GM12878 (cell line): Measurements from ENCODE around the gene ST6GALNAC3. TPM values are rescaled to one million over a fixed set of nuclear protein-coding genes. Genes with fewer than 3 reads are reported as not detected.

Experiments
- ATAC-seq: fragments of 200-7000 bp; cut with Tn5 transposase; 3 replicates; pipeline ENCODE4 v1.9.1; 2020; ENCODE audit warnings: mild to moderate bottlenecking, moderate library complexity
- BruUV-seq: library from RNA; stranded (reverse); fragments of 400-500 nt; replicated peaks from 2 replicates; lab custom pipeline; 2021; lab: Mats Ljungman, UMichigan
- CTCF ChIA-PET: fragments of 300-600 bp; sonication (Branson Sonifier 250); formaldehyde crosslinking; extraction: SDS; loops from one replicate; lab custom pipeline; 2021; ENCODE audit warnings: inconsistent platforms; lab: Yijun Ruan, JAX
- POLR2A ChIA-PET: fragments of 350-600 bp; formaldehyde crosslinking; extraction: SDS; loops from one replicate; lab custom pipeline; 2021; ENCODE audit warnings: inconsistent platforms; lab: Charles Lee
- RAD21 ChIA-PET: fragments of 300-600 bp; sonication (Branson Sonifier 250); formaldehyde crosslinking; loops from one replicate; lab custom pipeline; 2023; ENCODE audit warnings: antibody characterized with exemption; ENCODE audit not compliant: unreplicated experiment; lab: Charles Lee
- SMC1A ChIA-PET: fragments of 300-600 bp; sonication (Branson Sonifier 250); formaldehyde crosslinking; loops from one replicate; lab custom pipeline; 2023; ENCODE audit not compliant: unreplicated experiment, uncharacterized antibody; lab: Charles Lee
- DNase-seq: peaks from one replicate; pipeline ENCODE4 v3.0.0-alpha.2; 2011; ENCODE audit warnings: low read depth, low spot score
- FAIRE-seq: peaks from 3 replicates; lab custom pipeline; 2011; peaks lifted over from hg19 to GRCh38; lab: Jason Lieb, UNC
- H2AFZ ChIP-seq: 2 replicates; pipeline ENCODE4 v1.6.0; 2011; ENCODE audit warnings: low read depth, low read length, control low read depth; ENCODE audit not compliant: control insufficient read depth
- H3K27ac ChIP-seq: 2 replicates; pipeline ENCODE4 v1.5.1; 2011; ENCODE audit warnings: control low read depth; ENCODE audit not compliant: control insufficient read depth, insufficient read depth
- H3K27me3 ChIP-seq, 2 experiments: replicated peaks in 1 of 2; 2 replicates each; pipeline versions ENCODE4 v1.6.0 to v1.6.1; 2011; ENCODE audit warnings: low read length in 1 of 2; ENCODE audit not compliant: control insufficient read depth in 2 of 2, insufficient read depth in 2 of 2
- H3K36me3 ChIP-seq, 2 experiments: 2 replicates each; pipeline ENCODE4 v1.5.1; 2011; ENCODE audit warnings: low read length in 1 of 2; ENCODE audit not compliant: control insufficient read depth in 2 of 2, insufficient read depth in 2 of 2
- H3K4me1 ChIP-seq: 2 replicates; pipeline ENCODE4 v1.6.1; 2011; ENCODE audit warnings: mild to moderate bottlenecking, low read length, moderate library complexity, mixed read lengths; ENCODE audit not compliant: control insufficient read depth, insufficient read depth
- H3K4me2 ChIP-seq: 2 replicates; pipeline ENCODE4 v1.6.0; 2011; ENCODE audit warnings: control low read depth; ENCODE audit not compliant: control insufficient read depth, insufficient read depth
- H3K4me3 ChIP-seq: fragments of 200-600 bp; sonication (generic); 2 replicates; pipeline ENCODE4 v1.5.1; 2016
- H3K79me2 ChIP-seq: 2 replicates; pipeline ENCODE4 v1.6.0; 2011; ENCODE audit warnings: low read length; ENCODE audit not compliant: control insufficient read depth, insufficient read depth
- H3K9ac ChIP-seq: 2 replicates; pipeline ENCODE4 v1.8.0; 2011; ENCODE audit warnings: low read length, control low read depth, mixed read lengths; ENCODE audit not compliant: control insufficient read depth, insufficient read depth
- H3K9me3 ChIP-seq: replicated peaks from 3 replicates; pipeline ENCODE4 v1.5.1; 2011; ENCODE audit warnings: mild to moderate bottlenecking, low read length; ENCODE audit not compliant: control insufficient read depth, insufficient read depth
- H4K20me1 ChIP-seq: 2 replicates; pipeline ENCODE4 v1.6.0; 2011; ENCODE audit not compliant: control insufficient read depth, insufficient read depth
- CREM ChIP-seq: IDR thresholded peaks from 2 replicates; pipeline ENCODE4 v1.6.1; 2014; ENCODE audit warnings: antibody characterized with exemption, low read depth
- FOXK2 ChIP-seq: fragments of 450-650 bp; IDR thresholded peaks from 2 replicates; pipeline ENCODE4 v1.6.1; 2017; ENCODE audit warnings: mild to moderate bottlenecking, moderate library complexity
- MXI1 ChIP-seq: fragments of 150-350 bp; IDR thresholded peaks from 2 replicates; pipeline ENCODE4 v1.6.1; 2011; ENCODE audit warnings: low read depth, mild to moderate bottlenecking, inconsistent platforms, low read length, improper control_type of control experiment
- NFIC ChIP-seq: IDR thresholded peaks from 2 replicates; pipeline ENCODE4 v1.6.1; 2012; ENCODE audit warnings: low read depth, mild to moderate bottlenecking, inconsistent platforms, low read length, moderate library complexity
- PAX5 ChIP-seq: IDR thresholded peaks from 2 replicates; pipeline ENCODE4 v1.6.1; 2011; ENCODE audit warnings: low read depth, low read length, borderline replicate concordance
- SMC3 ChIP-seq: IDR thresholded peaks from 2 replicates; pipeline ENCODE4 v1.6.1; 2011; ENCODE audit warnings: low read length, improper control_type of control experiment, borderline replicate concordance
- SPI1 ChIP-seq: IDR thresholded peaks from 2 replicates; pipeline ENCODE4 v1.6.1; 2011; ENCODE audit warnings: low read depth, mild to moderate bottlenecking, low read length, moderate library complexity, borderline replicate concordance; ENCODE audit not compliant: insufficient read depth
- SREBF2 ChIP-seq: IDR thresholded peaks from 2 replicates; pipeline ENCODE4 v1.6.1; 2012; ENCODE audit warnings: mild to moderate bottlenecking, low read length
- STAT1 ChIP-seq: fragments of 450-650 bp; conservative IDR thresholded peaks from 2 replicates; pipeline ENCODE4 v1.6.1; 2014; ENCODE audit warnings: antibody characterized with exemption, mild to moderate bottlenecking
- SUPT20H ChIP-seq: IDR thresholded peaks from 2 replicates; pipeline ENCODE4 v1.6.1; 2011; ENCODE audit warnings: low read depth, mild to moderate bottlenecking, low read length, moderate library complexity, borderline replicate concordance; ENCODE audit not compliant: control insufficient read depth
- ZNF274 ChIP-seq: IDR thresholded peaks from one replicate; pipeline ENCODE4 v1.8.0; 2011; ENCODE audit not compliant: insufficient read length, insufficient read depth
- WGBS: methylation state at CpG from one replicate; pipeline ENCODE4 v1.1.6; 2016; ENCODE audit warnings: low lambda C conversion rate; ENCODE audit not compliant: insufficient replicate concordance, insufficient coverage; ENCODE audit errors: missing lambda C conversion rate; 5-methylcytosine and 5-hydroxymethylcytosine counted together
- in situ Hi-C: fragments of 300-500 bp; cut with MboI; formaldehyde crosslinking; loops from 9 replicates; pipeline ENCODE4 v1.14.3; 2018; ENCODE audit warnings: mixed read lengths
- intact Hi-C: fragments of 100-400 bp; cut with micrococcal nuclease; formaldehyde crosslinking; loops from one replicate; pipeline ENCODE4 v1.14.2; 2022; ENCODE audit not compliant: unreplicated experiment
- polyA plus RNA-seq, 11 experiments: library from polyadenylated mRNA; depleted of rRNA in 4 of 11; unstranded in 6 of 11; stranded (reverse) in 5 of 11; fragments of >200 nt; fragmentation: Nextera tagmentation in 4 of 11; fragmentation: Illumina TruSeq in 1 of 11; extraction: Ambion mirVana in 4 of 11; extraction: Trizol in 1 of 11; gene quantifications; 1 replicate in 1 of 11; 2 replicates in 10 of 11; pipeline versions ENCODE4 v1.2.1 to v1.2.3, GENCODE V29; 2011 to 2016; ENCODE audit warnings: inconsistent platforms in 2 of 11, missing spikeins in 2 of 11, low read depth in 1 of 11
- total RNA-seq, 4 experiments: library from RNA; depleted of rRNA in 3 of 4; stranded (reverse); fragments of >200 nt in 3 of 4; fragmentation: Illumina TruSeq in 1 of 4; extraction: Trizol in 1 of 4; gene quantifications; 2 replicates each; pipeline versions ENCODE4 v1.2.1 to v1.2.3, GENCODE V29; 2013 to 2021
- TF ChIP-seq, protein P1 (sequence below): IDR thresholded peaks from 2 replicates; pipeline ENCODE4 v1.6.1; 2011; ENCODE audit warnings: low read depth, low read length, improper control_type of control experiment, borderline replicate concordance
- TF ChIP-seq, protein P2 (sequence below): fragments of 150-350 bp; IDR thresholded peaks from 2 replicates; pipeline ENCODE4 v1.6.1; 2014; ENCODE audit warnings: mild to moderate bottlenecking, low read depth, low read length
- TF ChIP-seq, protein P3 (sequence below): IDR thresholded peaks from 2 replicates; pipeline ENCODE4 v1.6.1; 2012; ENCODE audit warnings: low read depth, low read length, improper control_type of control experiment

Gene ST6GALNAC3
- total and polyA plus RNA-seq, 10 of the 15 experiments (the other 5 are each of a cell fraction or from before 2014, with no cell fraction given): 0.04 to 0.68 (median 0.18) TPM; not detected in 3

DNA sequence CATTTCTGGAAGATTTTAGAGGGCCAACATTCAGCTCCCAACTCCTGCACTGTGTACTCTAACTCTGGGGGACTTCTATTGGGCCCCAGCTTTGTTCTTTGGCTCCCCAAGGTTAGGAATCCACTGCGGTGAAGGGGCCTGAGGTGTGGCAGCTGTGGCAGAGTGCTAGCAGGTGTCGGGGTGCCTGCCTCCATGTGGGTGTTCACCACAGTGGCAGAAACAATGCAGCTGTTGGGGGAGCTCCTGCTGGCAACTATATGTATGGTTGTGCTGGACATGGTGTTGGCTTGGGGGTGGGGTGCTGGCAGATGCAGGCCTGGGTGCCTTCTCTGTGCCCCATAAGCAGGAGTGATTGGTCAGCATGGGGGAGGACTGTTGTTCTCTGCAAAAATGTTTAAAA lies 95.5 kb downstream of the ST6GALNAC3 start:
- FAIRE-seq (no peak), DNase-seq (no peak), ATAC-seq (no peak)
- ChIA-PET SMC1A (interaction anchor here (1.3 kb wide), 1 partner anchor 11 kb away, joined by 5 read pairs; no protein-coding TSS in a partner anchor), RAD21 (interaction anchor here (1.0 kb wide), 1 partner anchor 15 kb away, joined by 3 read pairs; no protein-coding TSS in a partner anchor), POLR2A (no interaction called here), CTCF (interaction anchor here (0.9 to 1.1 kb wide), 3 partner anchors 11 to 16 kb away, joined by 3 to 6 read pairs (median 4); no protein-coding TSS in a partner anchor)
- Histone ChIP-seq H3K79me2 (no peaks in the 10 kb centered on the region), H3K36me3 (no peaks in the 10 kb centered on the region), H3K9me3 (no peaks in the 10 kb centered on the region), H2AFZ (no peak overlapping the region), H3K27me3 (no peaks in the 10 kb centered on the region), H3K4me1 (no peaks in the 10 kb centered on the region), H3K9ac (no peak overlapping the region), H4K20me1 (no peaks in the 10 kb centered on the region), H3K4me3 (no peak overlapping the region), H3K4me2 (no peak overlapping the region), H3K27ac (no peak overlapping the region)
- TF ChIP-seq FOXK2 (no peak), STAT1 (no peak), CREM (no peak), ZNF274 (no peak), SPI1 (no peak), SREBF2 (no peak), SMC3 (no peak), SUPT20H (no peak), PAX5 (no peak), MXI1 (no peak), NFIC (no peak)
- TF ChIP-seq, protein P1, sequence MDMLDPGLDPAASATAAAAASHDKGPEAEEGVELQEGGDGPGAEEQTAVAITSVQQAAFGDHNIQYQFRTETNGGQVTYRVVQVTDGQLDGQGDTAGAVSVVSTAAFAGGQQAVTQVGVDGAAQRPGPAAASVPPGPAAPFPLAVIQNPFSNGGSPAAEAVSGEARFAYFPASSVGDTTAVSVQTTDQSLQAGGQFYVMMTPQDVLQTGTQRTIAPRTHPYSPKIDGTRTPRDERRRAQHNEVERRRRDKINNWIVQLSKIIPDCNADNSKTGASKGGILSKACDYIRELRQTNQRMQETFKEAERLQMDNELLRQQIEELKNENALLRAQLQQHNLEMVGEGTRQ: no peak
- TF ChIP-seq, protein P2, sequence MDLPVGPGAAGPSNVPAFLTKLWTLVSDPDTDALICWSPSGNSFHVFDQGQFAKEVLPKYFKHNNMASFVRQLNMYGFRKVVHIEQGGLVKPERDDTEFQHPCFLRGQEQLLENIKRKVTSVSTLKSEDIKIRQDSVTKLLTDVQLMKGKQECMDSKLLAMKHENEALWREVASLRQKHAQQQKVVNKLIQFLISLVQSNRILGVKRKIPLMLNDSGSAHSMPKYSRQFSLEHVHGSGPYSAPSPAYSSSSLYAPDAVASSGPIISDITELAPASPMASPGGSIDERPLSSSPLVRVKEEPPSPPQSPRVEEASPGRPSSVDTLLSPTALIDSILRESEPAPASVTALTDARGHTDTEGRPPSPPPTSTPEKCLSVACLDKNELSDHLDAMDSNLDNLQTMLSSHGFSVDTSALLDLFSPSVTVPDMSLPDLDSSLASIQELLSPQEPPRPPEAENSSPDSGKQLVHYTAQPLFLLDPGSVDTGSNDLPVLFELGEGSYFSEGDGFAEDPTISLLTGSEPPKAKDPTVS: no peak
- TF ChIP-seq, protein P3, sequence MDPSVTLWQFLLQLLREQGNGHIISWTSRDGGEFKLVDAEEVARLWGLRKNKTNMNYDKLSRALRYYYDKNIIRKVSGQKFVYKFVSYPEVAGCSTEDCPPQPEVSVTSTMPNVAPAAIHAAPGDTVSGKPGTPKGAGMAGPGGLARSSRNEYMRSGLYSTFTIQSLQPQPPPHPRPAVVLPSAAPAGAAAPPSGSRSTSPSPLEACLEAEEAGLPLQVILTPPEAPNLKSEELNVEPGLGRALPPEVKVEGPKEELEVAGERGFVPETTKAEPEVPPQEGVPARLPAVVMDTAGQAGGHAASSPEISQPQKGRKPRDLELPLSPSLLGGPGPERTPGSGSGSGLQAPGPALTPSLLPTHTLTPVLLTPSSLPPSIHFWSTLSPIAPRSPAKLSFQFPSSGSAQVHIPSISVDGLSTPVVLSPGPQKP: no peak
- in situ Hi-C loops: no loop called here
- 0% methylated on average over 2 of the region's 2 CpGs for WGBS
- intact Hi-C loops: no loop called here
- no TSS peak for BruUV-seq
